Activated CD8-positive, alpha-beta T cell treated with anti-CD3 and anti-CD28 coated beads for 36 hours (primary cell): ENCODE data around the gene RAB8B. TPM values are rescaled to one million over a fixed set of nuclear protein-coding genes. Genes with fewer than 3 reads are reported as not detected.

Experiments
- ATAC-seq: fragments of 200-7000 bp; cut with Tn5 transposase; one replicate; pipeline ENCODE4 v1.10.0; 2021; ENCODE audit warnings: mild to moderate bottlenecking, moderate library complexity
- CTCF ChIA-PET: fragments of 350-600 bp; sonication (Branson Sonifier 250); formaldehyde crosslinking; loops from one replicate; lab custom pipeline; 2021; ENCODE audit warnings: antibody characterized with exemption; lab: Charles Lee
- POLR2A ChIA-PET: fragments of 350-600 bp; sonication (Branson Sonifier 250); formaldehyde crosslinking; loops from one replicate; lab custom pipeline; 2021; ENCODE audit warnings: antibody characterized with exemption; lab: Charles Lee
- DNase-seq: peaks from one replicate; pipeline ENCODE4 v3.0.0-alpha.2; 2020
- H3K27ac Mint-ChIP-seq: one replicate; pipeline ENCODE4 v1.8.0; 2021; ENCODE audit warnings: mild to moderate bottlenecking, mixed read lengths
- H3K27me3 Mint-ChIP-seq: one replicate; pipeline ENCODE4 v1.8.0; 2021; ENCODE audit warnings: mixed read lengths
- H3K36me3 Mint-ChIP-seq: one replicate; pipeline ENCODE4 v1.8.0; 2021; ENCODE audit warnings: low read depth, mixed read lengths
- H3K4me1 Mint-ChIP-seq: one replicate; pipeline ENCODE4 v1.8.0; 2021; ENCODE audit warnings: low read depth, mixed read lengths
- H3K4me3 Mint-ChIP-seq: one replicate; pipeline ENCODE4 v1.8.0; 2021; ENCODE audit warnings: mild to moderate bottlenecking, moderate library complexity, mixed read lengths
- H3K9me3 Mint-ChIP-seq: one replicate; pipeline ENCODE4 v1.8.0; 2021; ENCODE audit warnings: mixed read lengths
- intact Hi-C: fragments of 100-400 bp; cut with micrococcal nuclease; formaldehyde crosslinking; loops from one replicate; pipeline ENCODE4 v1.10.0; 2022
- total RNA-seq, 2 experiments: library from RNA; stranded (reverse); gene quantifications; one replicate each; pipeline ENCODE4 v1.2.3, GENCODE V29; 2021
- TF ChIP-seq, protein P1 (sequence below): fragments of 200-600 bp; IDR thresholded peaks from one replicate; pipeline ENCODE4 v1.8.0; 2022; ENCODE audit warnings: antibody characterized with exemption, mild to moderate bottlenecking

RAB8B gene
- total RNA-seq, 2 experiments from 2014 or later: 252 to 261 TPM

DNA sequence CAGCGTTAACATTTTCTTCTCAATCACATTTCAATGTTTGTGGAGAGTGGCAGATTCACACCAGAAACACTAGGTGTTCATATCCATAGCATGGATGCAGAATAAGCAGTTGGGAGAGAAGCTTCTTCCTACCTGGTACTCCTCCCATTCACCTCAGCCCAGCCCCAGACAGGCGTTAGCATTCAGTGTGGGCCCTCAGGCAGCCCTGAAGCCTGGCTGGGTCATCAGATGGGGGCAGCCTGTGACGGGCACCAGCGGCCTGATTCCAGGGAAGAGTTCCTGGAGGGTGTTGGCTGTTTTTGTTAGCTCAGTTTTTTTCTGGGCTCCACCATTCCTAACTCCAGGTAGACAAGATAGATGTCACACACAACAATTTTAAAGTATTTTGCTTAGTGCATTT is 119.1 kb downstream of the RAB8B start:
- ChIA-PET CTCF (interaction anchor here (2.0 kb wide), 2 partner anchors 16 to 261 kb away, joined by 5 to 6 read pairs; no protein-coding TSS in a partner anchor), POLR2A (no interaction called here)
- no peaks in the 10 kb centered on the region for H3K4me1 Mint-ChIP-seq
- no peak overlapping the region for H3K27ac Mint-ChIP-seq
- TF ChIP-seq, protein P1, sequence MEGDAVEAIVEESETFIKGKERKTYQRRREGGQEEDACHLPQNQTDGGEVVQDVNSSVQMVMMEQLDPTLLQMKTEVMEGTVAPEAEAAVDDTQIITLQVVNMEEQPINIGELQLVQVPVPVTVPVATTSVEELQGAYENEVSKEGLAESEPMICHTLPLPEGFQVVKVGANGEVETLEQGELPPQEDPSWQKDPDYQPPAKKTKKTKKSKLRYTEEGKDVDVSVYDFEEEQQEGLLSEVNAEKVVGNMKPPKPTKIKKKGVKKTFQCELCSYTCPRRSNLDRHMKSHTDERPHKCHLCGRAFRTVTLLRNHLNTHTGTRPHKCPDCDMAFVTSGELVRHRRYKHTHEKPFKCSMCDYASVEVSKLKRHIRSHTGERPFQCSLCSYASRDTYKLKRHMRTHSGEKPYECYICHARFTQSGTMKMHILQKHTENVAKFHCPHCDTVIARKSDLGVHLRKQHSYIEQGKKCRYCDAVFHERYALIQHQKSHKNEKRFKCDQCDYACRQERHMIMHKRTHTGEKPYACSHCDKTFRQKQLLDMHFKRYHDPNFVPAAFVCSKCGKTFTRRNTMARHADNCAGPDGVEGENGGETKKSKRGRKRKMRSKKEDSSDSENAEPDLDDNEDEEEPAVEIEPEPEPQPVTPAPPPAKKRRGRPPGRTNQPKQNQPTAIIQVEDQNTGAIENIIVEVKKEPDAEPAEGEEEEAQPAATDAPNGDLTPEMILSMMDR: no peak
- no peak overlapping the region for H3K4me3 Mint-ChIP-seq
- DNase-seq (no peak), ATAC-seq (no peak)
- H3K27me3 Mint-ChIP-seq: no peaks in the 10 kb centered on the region
- H3K36me3 Mint-ChIP-seq: no peaks in the 10 kb centered on the region
- intact Hi-C loops: no loop called here
- H3K9me3 Mint-ChIP-seq: no peaks in the 10 kb centered on the region

GRCh38 chr15:63308947-63309346 is 119.5 kb downstream of the RAB8B start:
- intact Hi-C loops: no loop called here
- ATAC-seq (no peak), DNase-seq (no peak)
- Mint-ChIP-seq H3K27me3 (no peaks in the 10 kb centered on the region), H3K4me3 (no peak overlapping the region), H3K27ac (no peak overlapping the region), H3K36me3 (no peaks in the 10 kb centered on the region), H3K9me3 (no peaks in the 10 kb centered on the region), H3K4me1 (no peaks in the 10 kb centered on the region)
- POLR2A ChIA-PET: interaction anchor here (0.9 kb wide), 1 partner anchor 223 kb away, joined by 3 read pairs; no protein-coding TSS in a partner anchor
- TF ChIP-seq, protein P1: no peak
- CTCF ChIA-PET: interaction anchor here (2.0 kb wide), 1 partner anchor 17 kb away, joined by 6 read pairs; no protein-coding TSS in a partner anchor

- no peak for ATAC-seq
- TF ChIP-seq, protein P1: no peak
- H3K36me3 Mint-ChIP-seq: no peaks in the 10 kb centered on the region
- H3K9me3 Mint-ChIP-seq: no peaks in the 10 kb centered on the region
- intact Hi-C loops: no loop called here
- H3K4me1 Mint-ChIP-seq: no peaks in the 10 kb centered on the region
- H3K4me3 Mint-ChIP-seq: no peak overlapping the region
- H3K27ac Mint-ChIP-seq: no peak overlapping the region
- ChIA-PET CTCF (interaction anchor here (1.1 kb wide), 1 partner anchor 93 kb away, joined by 3 read pairs; no protein-coding TSS in a partner anchor), POLR2A (no interaction called here)
- no peak for DNase-seq
- no peaks in the 10 kb centered on the region for H3K27me3 Mint-ChIP-seq
Observed at GRCh38 chr15:63310646-63311045, 121.2 kb downstream of the RAB8B start.

DNA sequence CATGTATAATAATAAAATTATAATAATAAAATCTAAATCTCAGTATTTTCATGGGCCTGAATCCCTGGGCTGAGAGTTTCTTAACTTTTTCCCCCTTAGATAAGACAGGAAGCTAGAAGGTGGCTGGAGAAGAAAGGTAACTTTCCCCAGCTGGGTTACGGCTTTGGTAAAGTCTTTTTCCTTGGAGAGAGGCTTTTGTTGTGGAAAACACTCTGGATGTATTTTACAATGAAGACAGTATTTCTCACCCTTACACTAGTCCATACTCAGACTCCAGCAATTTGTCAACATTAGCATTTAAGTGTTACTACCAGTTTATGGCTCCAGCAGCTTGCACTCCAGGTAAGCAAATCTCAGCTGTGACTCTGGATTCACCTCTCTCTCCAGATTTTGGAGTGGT is 122.9 kb downstream of the RAB8B start:
- Mint-ChIP-seq H3K4me1 (no peaks in the 10 kb centered on the region), H3K27ac (no peak overlapping the region), H3K27me3 (no peaks in the 10 kb centered on the region), H3K4me3 (no peak overlapping the region), H3K9me3 (no peaks in the 10 kb centered on the region), H3K36me3 (no peaks in the 10 kb centered on the region)
- CTCF ChIA-PET: no interaction called here
- POLR2A ChIA-PET: no interaction called here
- intact Hi-C loops: no loop called here
- TF ChIP-seq, protein P1: no peak
- ATAC-seq: no peak
- DNase-seq: no peak

DNA sequence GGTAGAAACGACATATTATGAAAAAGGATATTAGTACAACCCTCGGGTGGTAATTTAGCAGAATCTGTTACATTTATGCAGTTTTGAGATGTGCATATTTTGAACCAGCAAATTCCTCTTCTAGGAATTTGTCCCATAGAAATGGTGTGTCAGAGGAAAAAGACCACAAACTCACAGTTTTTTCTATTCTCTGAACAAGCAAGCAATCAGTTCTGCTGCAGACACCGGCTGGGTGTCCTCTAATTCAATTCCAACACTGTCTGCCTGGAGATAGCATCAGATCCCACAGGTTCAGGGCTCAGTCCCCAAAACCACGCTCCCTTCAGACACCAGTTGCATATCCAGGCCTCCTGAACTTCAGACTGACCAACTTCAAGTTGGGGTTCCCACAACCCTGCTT is 124.4 kb downstream of the RAB8B start:
- ChIA-PET POLR2A (no interaction called here), CTCF (interaction anchor here (0.7 to 1.4 kb wide), 2 partner anchors 24 to 266 kb away, joined by 3 to 4 read pairs; no protein-coding TSS in a partner anchor)
- no peak overlapping the region for H3K27ac Mint-ChIP-seq
- H3K4me3 Mint-ChIP-seq: no peak overlapping the region
- H3K36me3 Mint-ChIP-seq: no peaks in the 10 kb centered on the region
- intact Hi-C loops: no loop called here
- ATAC-seq (no peak), DNase-seq (no peak)
- no peaks in the 10 kb centered on the region for H3K27me3 Mint-ChIP-seq
- no peaks in the 10 kb centered on the region for H3K4me1 Mint-ChIP-seq
- TF ChIP-seq, protein P1: no peak
- H3K9me3 Mint-ChIP-seq: no peaks in the 10 kb centered on the region
